T-cell (primary cell): ENCODE results near the gene USP3. TPM values are rescaled to one million over a fixed set of nuclear protein-coding genes. Genes with fewer than 3 reads are reported as not detected.

ENCODE experiments used
- total RNA-seq, 35 experiments: library from RNA in 6 of 35; stranded (reverse) in 6 of 35; fragments of 120-200 nt in 1 of 35; gene quantifications; one replicate each; pipeline versions ENCODE4 v1.2.1 to v1.2.4 and lab custom pipeline; 2013 to 2026

USP3 gene
- total RNA-seq, 5 donors from 2014 or later (not counting 1 experiment from before 2014, with no cell fraction given), result 123 to 265 (median 130) TPM

Other genes starting within 250 kb of the USP3 start
- 10 to 100 TPM; 17.0 to 27.4 (median 20.9) TPM for gene APH1B, start 227.0 kb upstream of the USP3 start, total RNA-seq
- under 1 TPM in 3 of 5 donors, not detected in 2; 0.12 to 0.51 (median 0.30) TPM for gene CA12, start 122.7 kb upstream of the USP3 start, total RNA-seq
- gene FBXL22, start 92.8 kb downstream of the USP3 start, total RNA-seq, result 1 to 10 TPM in 4 of 5 donors, under 1 TPM in 1; 0.75 to 2.0 (median 1.5) TPM